Mesenchymal stem cell (in vitro differentiated cells and primary cell): Measurements from ENCODE around the gene CACUL1.

ENCODE experiments used
- DNase-seq: peaks from one replicate; pipeline ENCODE4 v3.0.0-alpha.2; 2013
- H2AFZ ChIP-seq: one replicate; pipeline ENCODE4 v1.6.1; 2013; ENCODE audit warnings: low read depth, mild to moderate bottlenecking, control low read depth, inconsistent platforms, low read length, moderate library complexity
- H2AK5ac ChIP-seq: 2 replicates; pipeline ENCODE4 v1.6.1; 2013; ENCODE audit warnings: low read length, moderate library complexity, mild to moderate bottlenecking, inconsistent platforms; ENCODE audit not compliant: severe bottlenecking
- H2BK120ac ChIP-seq: one replicate; pipeline ENCODE4 v1.6.1; 2013; ENCODE audit warnings: low read depth, mild to moderate bottlenecking, inconsistent platforms, low read length, moderate library complexity
- H2BK12ac ChIP-seq, 2 experiments: one replicate each; pipeline ENCODE4 v1.6.1; 2013; ENCODE audit warnings: inconsistent platforms in 2 of 2, low read length in 2 of 2, mild to moderate bottlenecking in 2 of 2, moderate library complexity in 2 of 2, control low read depth in 1 of 2
- H2BK15ac ChIP-seq: one replicate; pipeline ENCODE4 v1.6.1; 2013; ENCODE audit warnings: mild to moderate bottlenecking, low read depth, inconsistent platforms; ENCODE audit not compliant: poor library complexity, severe bottlenecking
- H2BK5ac ChIP-seq: 2 replicates; pipeline ENCODE4 v1.6.1; 2013; ENCODE audit warnings: low read depth, mild to moderate bottlenecking, low read length, control low read depth, inconsistent platforms; ENCODE audit not compliant: poor library complexity, severe bottlenecking
- H3K14ac ChIP-seq, 2 experiments: one replicate each; pipeline ENCODE4 v1.6.1; 2013; ENCODE audit warnings: inconsistent platforms in 2 of 2, low read length in 2 of 2, control low read depth in 1 of 2, mild to moderate bottlenecking in 1 of 2, moderate library complexity in 1 of 2
- H3K18ac ChIP-seq, 2 experiments: one replicate each; pipeline ENCODE4 v1.6.1; 2013; ENCODE audit warnings: inconsistent platforms in 2 of 2, low read length in 2 of 2, control low read depth in 1 of 2, low read depth in 1 of 2, mild to moderate bottlenecking in 1 of 2
- H3K23ac ChIP-seq, 2 experiments: one replicate each; pipeline ENCODE4 v1.6.1; 2013; ENCODE audit warnings: inconsistent platforms in 2 of 2, low read length in 2 of 2, mild to moderate bottlenecking in 2 of 2, moderate library complexity in 2 of 2, control low read depth in 1 of 2
- H3K27ac ChIP-seq: 2 replicates; pipeline ENCODE4 v1.5.1; 2013; ENCODE audit warnings: mild to moderate bottlenecking, moderate library complexity, low read length, control low read depth, inconsistent platforms; ENCODE audit not compliant: poor library complexity, severe bottlenecking
- H3K27me3 ChIP-seq, 2 experiments: 2 replicates each; pipeline versions ENCODE4 v1.6.1 to v1.7.0; 2013; ENCODE audit warnings: low read length in 2 of 2, mild to moderate bottlenecking in 2 of 2, moderate library complexity in 2 of 2, control low read depth in 1 of 2, inconsistent platforms in 1 of 2; ENCODE audit not compliant: control insufficient read depth in 1 of 2, insufficient read depth in 1 of 2
- H3K36me3 ChIP-seq, 2 experiments: 2 replicates each; pipeline versions ENCODE4 v1.6.1 to v1.7.0; 2013; ENCODE audit warnings: low read length in 2 of 2, control low read depth in 1 of 2, inconsistent platforms in 1 of 2, low read depth in 1 of 2, mild to moderate bottlenecking in 1 of 2; ENCODE audit not compliant: insufficient read depth in 2 of 2, control insufficient read depth in 1 of 2
- H3K4ac ChIP-seq, 2 experiments: one replicate each; pipeline ENCODE4 v1.6.1; 2013; ENCODE audit warnings: inconsistent platforms in 2 of 2, low read length in 2 of 2, mild to moderate bottlenecking in 2 of 2, moderate library complexity in 2 of 2, control low read depth in 1 of 2, low read depth in 1 of 2
- H3K4me1 ChIP-seq: 2 replicates; pipeline ENCODE4 v1.6.1; 2013; ENCODE audit warnings: low read depth, low read length, control low read depth; ENCODE audit not compliant: control insufficient read depth, insufficient read depth
- H3K4me2 ChIP-seq: 2 replicates; pipeline ENCODE4 v1.6.1; 2013; ENCODE audit warnings: low read length, mild to moderate bottlenecking, inconsistent platforms; ENCODE audit not compliant: poor library complexity, severe bottlenecking
- H3K4me3 ChIP-seq, 2 experiments: 2 replicates each; pipeline versions ENCODE4 v1.5.1 to v1.7.0; 2013; ENCODE audit warnings: low read length in 2 of 2, mild to moderate bottlenecking in 2 of 2, control low read depth in 1 of 2, low read depth in 1 of 2; ENCODE audit not compliant: insufficient read depth in 1 of 2
- H3K79me1 ChIP-seq: replicated peaks from 2 replicates; pipeline ENCODE4 v1.6.1; 2013; ENCODE audit warnings: mild to moderate bottlenecking, control low read depth, low read length, inconsistent platforms; ENCODE audit not compliant: poor library complexity, severe bottlenecking
- H3K9ac ChIP-seq: 2 replicates; pipeline ENCODE4 v1.7.0; 2013; ENCODE audit warnings: mild to moderate bottlenecking, low read length, moderate library complexity
- H3K9me3 ChIP-seq: 2 replicates; pipeline ENCODE4 v1.7.0; 2013; ENCODE audit warnings: mild to moderate bottlenecking, low read length; ENCODE audit not compliant: control insufficient read depth
- H4K8ac ChIP-seq: one replicate; pipeline ENCODE4 v1.6.1; 2013; ENCODE audit warnings: inconsistent platforms, mild to moderate bottlenecking, low read length, moderate library complexity
- H4K91ac ChIP-seq: one replicate; pipeline ENCODE4 v1.6.1; 2013; ENCODE audit warnings: mild to moderate bottlenecking, low read length, inconsistent platforms
- WGBS: methylation state at CpG from one replicate; pipeline ENCODE4 v1.1.7; 2013; ENCODE audit warnings: mixed read lengths; 5-methylcytosine and 5-hydroxymethylcytosine counted together

CACUL1 gene

GRCh38 chr10:118763202-118763988, 8.6 kb upstream of the CACUL1 start:
- WGBS: 85% methylated on average over 3 of the region's 3 CpGs

GRCh38 chr10:118760265-118760664, 5.5 kb upstream of the CACUL1 start:
- no peaks in the 10 kb centered on the region for H3K27me3 ChIP-seq
- no peaks in the 10 kb centered on the region for H3K79me1 ChIP-seq
- H2AK5ac ChIP-seq: no peak overlapping the region
- H2BK120ac ChIP-seq: no peak overlapping the region
- WGBS: 41% methylated on average over 34 of the region's 36 CpGs
- H3K9ac ChIP-seq: no peak overlapping the region
- H3K23ac ChIP-seq: no peak overlapping the region
- DNase-seq: no peak
- no peak overlapping the region for H4K91ac ChIP-seq
- H2AFZ ChIP-seq: peak overlapping the region; percentile 39
- H3K4me1 ChIP-seq: peaks cover 15% of the 10 kb centered on the region
- H3K27ac ChIP-seq: no peak overlapping the region
- H3K9me3 ChIP-seq: no peaks in the 10 kb centered on the region
- H3K14ac ChIP-seq: no peak overlapping the region
- no peaks in the 10 kb centered on the region for H3K36me3 ChIP-seq
- H2BK5ac ChIP-seq: no peak overlapping the region
- no peak overlapping the region for H4K8ac ChIP-seq
- no peak overlapping the region for H3K4ac ChIP-seq
- H2BK15ac ChIP-seq: no peak overlapping the region
- H3K18ac ChIP-seq: peak overlapping the region; percentile 2 to 19
- H3K4me3 ChIP-seq: peak overlapping the region in 1 of 2 experiments; percentile 63
- no peak overlapping the region for H2BK12ac ChIP-seq
- peak overlapping the region; percentile 61 for H3K4me2 ChIP-seq

More at GRCh38 chr10:118763202-118763988, 8.6 kb upstream of the CACUL1 start:
- Histone ChIP-seq H3K27me3 (no peaks in the 10 kb centered on the region), H4K91ac (no peak overlapping the region), H3K36me3 (no peaks in the 10 kb centered on the region), H3K4me3 (no peak overlapping the region), H3K4me2 (no peak overlapping the region), H3K4ac (no peak overlapping the region), H2BK15ac (no peak overlapping the region), H3K9ac (no peak overlapping the region), H3K18ac (no peak overlapping the region), H2AFZ (no peak overlapping the region), H3K79me1 (no peaks in the 10 kb centered on the region), H4K8ac (no peak overlapping the region), H3K14ac (no peak overlapping the region), H3K9me3 (no peaks in the 10 kb centered on the region), H2AK5ac (no peak overlapping the region), H3K4me1 (peaks cover 9% of the 10 kb centered on the region), H2BK5ac (no peak overlapping the region), H3K23ac (no peak overlapping the region), H2BK120ac (no peak overlapping the region), H2BK12ac (no peak overlapping the region), H3K27ac (no peak overlapping the region)
- no peak for DNase-seq

- no peak overlapping the region for H2AK5ac ChIP-seq
- no peak overlapping the region for H3K4me3 ChIP-seq
- no peak overlapping the region for H2BK5ac ChIP-seq
- H3K4me2 ChIP-seq: no peak overlapping the region
- H3K4ac ChIP-seq: no peak overlapping the region
- no peak overlapping the region for H2BK12ac ChIP-seq
- H3K18ac ChIP-seq: no peak overlapping the region
- no peaks in the 10 kb centered on the region for H3K9me3 ChIP-seq
- no peak overlapping the region for H3K27ac ChIP-seq
- WGBS: no CpG with 5 or more reads among the region's 1 CpG
- no peak overlapping the region for H3K9ac ChIP-seq
- no peak overlapping the region for H4K8ac ChIP-seq
- no peak overlapping the region for H4K91ac ChIP-seq
- H3K23ac ChIP-seq: no peak overlapping the region
- H2AFZ ChIP-seq: no peak overlapping the region
- H3K4me1 ChIP-seq: peaks cover 11% of the 10 kb centered on the region
- DNase-seq: no peak
- H2BK15ac ChIP-seq: no peak overlapping the region
- no peaks in the 10 kb centered on the region for H3K79me1 ChIP-seq
- H3K27me3 ChIP-seq: no peaks in the 10 kb centered on the region
- no peak overlapping the region for H2BK120ac ChIP-seq
- no peaks in the 10 kb centered on the region for H3K36me3 ChIP-seq
- H3K14ac ChIP-seq: no peak overlapping the region
Measured at GRCh38 chr10:118758449-118758848, 3.7 kb upstream of the CACUL1 start.

- Histone ChIP-seq H4K8ac (no peak overlapping the region), H4K91ac (no peak overlapping the region), H3K4ac (peak overlapping the region; percentile 58 to 87), H2BK12ac (no peak overlapping the region), H3K23ac (no peak overlapping the region), H2BK120ac (no peak overlapping the region), H3K4me1 (peaks cover 6% of the 10 kb centered on the region), H3K14ac (no peak overlapping the region), H3K9me3 (no peaks in the 10 kb centered on the region), H3K9ac (peak overlapping the region; percentile 88), H3K4me2 (peak overlapping the region; percentile 86), H2BK5ac (no peak overlapping the region), H3K79me1 (no peaks in the 10 kb centered on the region), H3K27ac (peak overlapping the region; percentile 37), H3K18ac (peak overlapping the region; percentile 83 to 97), H3K27me3 (no peaks in the 10 kb centered on the region), H3K4me3 (peak overlapping the region; percentile 84 to 89), H2AK5ac (no peak overlapping the region), H2AFZ (peak overlapping the region; percentile 79), H3K36me3 (no peaks in the 10 kb centered on the region), H2BK15ac (no peak overlapping the region)
- DNase-seq: peak; percentile 57
- 1% methylated on average over 11 of the region's 22 CpGs for WGBS
Measured at GRCh38 chr10:118754229-118754555, 578 bp downstream of the CACUL1 start.
